Central memory CD8-positive, alpha-beta T cell (primary cell): ENCODE data around the gene GTF2IRD1.
"Not testable (repeated sequence)": the region's sequence is repeated elsewhere in the genome, so short reads cannot be mapped to it uniquely, and the experiment has no call there.

Experiments used
- ATAC-seq: fragments of 150-1000 bp; cut with Tn5 transposase; replicated peaks from 2 replicates; pipeline ENCODE4 v1.10.0; 2022; ENCODE audit warnings: mild to moderate bottlenecking, moderate FRiP score, moderate number of reproducible peaks; ENCODE audit not compliant: poor library complexity, severe bottlenecking; ENCODE audit errors: extremely low read depth
- DNase-seq, 2 donors: peaks; one replicate each; pipeline ENCODE4 v3.0.0; 2021; ENCODE audit warnings: low spot score in 2 of 2
- H3K27ac Mint-ChIP-seq: one replicate; pipeline ENCODE4 v1.8.0; 2022; ENCODE audit warnings: low read depth, mild to moderate bottlenecking, moderate library complexity, mixed read lengths
- H3K27me3 Mint-ChIP-seq: one replicate; pipeline ENCODE4 v1.8.0; 2022; ENCODE audit warnings: mixed read lengths
- H3K36me3 Mint-ChIP-seq: one replicate; pipeline ENCODE4 v1.8.0; 2022; ENCODE audit warnings: mild to moderate bottlenecking, moderate library complexity, mixed read lengths; ENCODE audit not compliant: insufficient read depth
- H3K4me1 Mint-ChIP-seq: one replicate; pipeline ENCODE4 v1.8.0; 2022; ENCODE audit warnings: mixed read lengths
- H3K4me3 Mint-ChIP-seq: one replicate; pipeline ENCODE4 v1.8.0; 2022; ENCODE audit warnings: mild to moderate bottlenecking, moderate library complexity, mixed read lengths
- H3K9me3 Mint-ChIP-seq: one replicate; pipeline ENCODE4 v1.8.0; 2022; ENCODE audit warnings: mixed read lengths

Gene GTF2IRD1

DNA sequence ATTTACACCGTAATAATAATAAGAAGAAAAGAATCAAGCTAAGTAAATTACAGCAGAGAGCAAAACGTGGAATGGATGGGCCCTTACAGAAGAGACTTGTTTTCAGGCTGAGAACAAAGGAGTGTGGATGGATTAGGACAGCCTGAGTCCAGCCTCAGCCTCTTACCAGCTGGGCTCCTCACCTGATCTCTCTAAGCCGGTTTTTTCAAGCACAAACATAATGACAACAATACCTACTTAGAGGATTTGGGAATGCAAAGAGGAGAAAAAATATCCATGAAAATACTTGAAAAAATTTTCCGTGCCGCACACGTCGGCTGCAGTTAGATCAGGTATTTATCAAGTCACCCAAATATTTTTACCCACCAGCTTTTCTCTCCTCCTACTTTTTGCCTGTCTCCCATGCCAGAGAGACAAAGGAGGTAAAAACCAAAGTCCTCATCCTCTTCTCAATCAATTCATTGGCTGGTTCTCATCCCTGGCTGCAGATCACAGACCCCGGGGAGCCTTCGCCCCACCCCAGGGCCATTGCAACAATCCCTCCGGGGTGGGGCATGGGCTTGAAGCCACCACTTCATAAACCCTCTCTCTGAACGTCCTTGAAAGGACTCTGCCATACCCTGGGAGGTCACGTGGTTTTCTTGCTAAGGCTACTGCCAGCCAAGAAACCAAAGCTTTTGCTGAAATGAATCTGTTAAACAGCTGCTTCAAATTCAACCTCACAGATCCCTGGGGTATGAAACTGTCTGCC lies 174.1 kb downstream of the GTF2IRD1 start:
- peaks cover 6% of the 10 kb centered on the region for H3K4me1 Mint-ChIP-seq
- no peak for DNase-seq
- no peaks in the 10 kb centered on the region for H3K9me3 Mint-ChIP-seq
- H3K36me3 Mint-ChIP-seq = no peaks in the 10 kb centered on the region
- H3K4me3 Mint-ChIP-seq = no peak overlapping the region
- H3K27me3 Mint-ChIP-seq = no peaks in the 10 kb centered on the region
- no peak overlapping the region for H3K27ac Mint-ChIP-seq
- no peak for ATAC-seq

DNA sequence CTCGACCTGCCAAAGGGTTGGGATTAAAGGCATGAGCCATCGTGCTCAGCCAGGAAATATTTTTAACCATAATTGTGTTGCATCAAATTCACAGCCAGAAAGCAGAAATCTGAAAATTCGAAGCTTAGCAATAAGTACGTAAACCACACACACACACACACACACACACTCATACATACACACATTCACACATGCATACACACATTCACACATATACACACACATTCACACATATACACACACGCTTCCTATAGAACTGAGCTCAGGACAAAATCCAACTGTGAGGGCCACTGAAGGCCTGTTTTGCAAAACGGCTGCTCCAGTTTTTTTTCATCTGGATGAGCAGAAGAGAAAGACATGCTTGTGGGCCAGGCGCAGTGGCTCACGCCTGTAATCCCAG lies 178.8 kb downstream of the GTF2IRD1 start:
- Mint-ChIP-seq H3K4me3 (no peak overlapping the region), H3K36me3 (no peaks in the 10 kb centered on the region), H3K9me3 (no peaks in the 10 kb centered on the region), H3K27ac (no peak overlapping the region), H3K4me1 (no peaks in the 10 kb centered on the region), H3K27me3 (no peaks in the 10 kb centered on the region)
- no peak for DNase-seq
- ATAC-seq = no peak

DNA sequence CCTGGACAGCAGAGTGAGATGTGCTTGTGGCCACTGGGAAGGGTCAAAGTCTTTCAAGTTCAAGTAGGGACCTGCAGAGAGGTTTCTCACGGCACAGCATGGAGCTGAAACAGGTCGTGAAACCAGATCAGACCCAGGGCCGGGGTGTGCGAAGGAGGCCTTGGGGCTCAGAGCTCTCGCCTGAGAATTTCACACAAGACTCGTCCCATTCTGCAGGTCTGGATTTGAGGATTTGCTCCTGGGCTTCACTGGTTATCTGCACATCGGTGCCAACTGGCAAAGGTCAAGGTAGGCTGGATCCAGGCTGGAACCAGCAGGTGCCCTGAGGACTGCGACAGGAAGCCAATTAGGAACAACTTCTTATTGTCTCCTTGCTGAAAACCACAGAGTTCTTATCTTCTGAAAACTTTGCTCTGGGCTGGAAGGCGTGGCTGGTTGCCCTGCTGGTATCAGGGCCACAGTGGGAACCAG lies 179.8 kb downstream of the GTF2IRD1 start:
- DNase-seq (no peak), ATAC-seq (no peak)
- Mint-ChIP-seq H3K36me3 (no peaks in the 10 kb centered on the region), H3K4me3 (no peak overlapping the region), H3K27me3 (no peaks in the 10 kb centered on the region), H3K27ac (no peak overlapping the region), H3K9me3 (no peaks in the 10 kb centered on the region), H3K4me1 (no peaks in the 10 kb centered on the region)

DNA sequence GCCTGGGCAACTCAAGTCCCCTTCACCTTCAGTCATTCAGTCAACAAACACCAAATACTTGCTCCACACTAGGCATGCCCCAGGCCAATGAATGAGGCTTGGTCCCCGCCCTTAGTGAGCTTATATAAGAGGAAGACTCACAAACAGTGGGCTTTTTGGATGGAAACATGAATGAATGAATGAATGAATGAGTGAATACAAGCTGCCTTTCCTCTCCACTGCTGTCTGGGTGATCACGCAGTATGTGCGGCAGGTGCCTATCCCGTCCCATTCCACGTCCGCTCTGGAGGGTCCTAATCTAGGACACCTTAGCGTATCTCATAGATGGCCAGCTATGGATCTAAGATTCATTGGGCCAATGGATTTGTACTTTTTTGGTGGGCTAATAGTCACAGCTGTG lies 184.0 kb downstream of the GTF2IRD1 start:
- Mint-ChIP-seq H3K36me3 (no peaks in the 10 kb centered on the region), H3K27ac (no peak overlapping the region), H3K9me3 (no peaks in the 10 kb centered on the region), H3K4me1 (no peaks in the 10 kb centered on the region), H3K27me3 (no peaks in the 10 kb centered on the region), H3K4me3 (no peak overlapping the region)
- DNase-seq = no peak
- no peak for ATAC-seq

DNA sequence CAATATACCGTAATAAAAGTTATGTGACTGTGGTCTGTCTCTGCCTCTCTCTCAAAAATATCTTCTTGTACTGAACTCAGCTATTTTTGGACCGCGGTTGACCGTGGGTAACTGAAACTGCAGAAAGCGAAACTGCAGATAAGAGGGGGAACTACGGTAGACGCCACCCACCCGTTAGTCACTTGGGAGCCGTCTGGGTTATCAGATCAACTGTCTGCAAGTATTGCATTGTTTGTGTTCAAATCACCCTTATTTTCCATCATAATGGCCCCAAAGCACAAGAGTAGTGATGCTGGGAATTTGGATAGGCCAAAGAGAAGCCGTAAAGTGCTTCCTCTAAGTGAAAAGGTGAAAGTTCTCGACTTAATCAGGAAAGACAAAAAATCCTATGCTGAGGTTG lies 196.3 kb downstream of the GTF2IRD1 start:
- H3K9me3 Mint-ChIP-seq, H3K36me3 Mint-ChIP-seq, H3K27me3 Mint-ChIP-seq: not testable (repeated sequence)
- Mint-ChIP-seq H3K4me3 (peak overlapping the region; percentile 88), H3K4me1 (peaks cover 15% of the 10 kb centered on the region), H3K27ac (peak overlapping the region; percentile 94)
- DNase-seq (peak in 1 of 2 donors; percentile 42), ATAC-seq (peak; percentile 93)

- Mint-ChIP-seq H3K4me3 (peak overlapping the region; percentile 88), H3K27ac (peak overlapping the region; percentile 94), H3K4me1 (peaks cover 15% of the 10 kb centered on the region)
- H3K27me3 Mint-ChIP-seq, H3K9me3 Mint-ChIP-seq, DNase-seq, H3K36me3 Mint-ChIP-seq: not testable (repeated sequence)
- ATAC-seq = peak; percentile 55
Observed at GRCh38 chr7:74650493-74651132, 196.9 kb downstream of the GTF2IRD1 start.

DNA sequence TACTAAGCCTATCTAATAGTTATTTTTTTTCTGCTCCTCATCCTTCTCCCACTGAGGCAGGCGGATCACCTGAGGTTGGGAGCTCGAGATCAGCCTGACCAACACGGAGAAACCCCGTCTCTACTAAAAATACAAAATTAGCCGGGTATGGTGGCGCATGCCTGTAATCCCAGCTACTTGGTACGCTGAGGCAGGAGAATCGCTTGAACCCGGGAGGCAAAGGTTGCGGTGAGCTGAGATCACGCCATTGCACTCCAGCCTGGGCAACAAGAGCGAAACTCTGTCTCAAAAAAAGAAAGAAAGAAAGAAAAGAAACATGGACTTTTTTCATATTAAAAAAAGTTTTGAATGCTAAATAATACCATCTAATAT lies 197.4 kb downstream of the GTF2IRD1 start:
- ATAC-seq, H3K27me3 Mint-ChIP-seq, H3K9me3 Mint-ChIP-seq, H3K4me3 Mint-ChIP-seq, H3K36me3 Mint-ChIP-seq, DNase-seq, H3K27ac Mint-ChIP-seq: not testable (repeated sequence)
- peaks cover 20% of the 10 kb centered on the region for H3K4me1 Mint-ChIP-seq
